PFSK-1 (cell line): ENCODE results near the gene GEMIN7.

Experiments
- FOXP2 ChIP-seq: optimal IDR thresholded peaks from 2 replicates; pipeline ENCODE3; 2011; ENCODE audit warnings: borderline replicate concordance, control low read depth, inconsistent platforms; ENCODE audit not compliant: insufficient read depth; ENCODE audit errors: extremely low read length, extremely low read depth
- POLR2AphosphoS5 ChIP-seq: IDR thresholded peaks from 2 replicates; pipeline ENCODE4 v1.6.1; 2012; ENCODE audit warnings: low read depth, mild to moderate bottlenecking, control low read depth, low read length, moderate library complexity
- SIN3A ChIP-seq: IDR thresholded peaks from 2 replicates; pipeline ENCODE4 v1.6.1; 2012; ENCODE audit warnings: mild to moderate bottlenecking, low read length, moderate library complexity, borderline replicate concordance; ENCODE audit not compliant: insufficient read depth
- TAF1 ChIP-seq: IDR thresholded peaks from 2 replicates; pipeline ENCODE4 v1.6.1; 2012; ENCODE audit warnings: low read length, control low read depth, borderline replicate concordance; ENCODE audit not compliant: insufficient read depth
- TF ChIP-seq, protein P1 (sequence below), 2 experiments: IDR thresholded peaks; 2 replicates each; pipeline versions ENCODE4 v1.6.1 to v1.8.0; 2011 to 2012; ENCODE audit warnings: low read depth in 2 of 2, low read length in 2 of 2, control low read depth in 1 of 2, inconsistent platforms in 1 of 2, mild to moderate bottlenecking in 1 of 2, moderate library complexity in 1 of 2; ENCODE audit not compliant: insufficient read depth in 1 of 2

GEMIN7 gene

DNA sequence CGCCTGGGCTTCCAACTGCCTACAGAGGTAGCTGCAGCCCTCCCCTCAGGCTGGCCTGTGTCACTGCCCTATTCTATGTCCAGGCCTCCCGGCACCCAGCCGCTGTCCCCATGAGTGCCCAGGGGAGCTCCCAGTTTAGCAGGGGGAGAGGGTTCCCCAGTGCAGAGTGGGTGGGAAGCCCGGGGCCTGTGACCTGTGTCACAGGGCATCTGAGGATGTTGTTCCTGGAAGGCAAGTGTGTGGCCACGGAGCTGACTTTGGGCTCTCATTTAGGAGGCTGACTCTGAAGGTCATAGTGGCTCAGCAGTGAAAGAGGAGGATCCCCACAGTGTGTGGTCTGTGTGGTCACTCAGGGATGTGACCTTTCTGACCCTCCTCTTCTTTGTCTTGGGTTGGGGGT, 39.0 kb downstream of the GEMIN7 start:
- TF ChIP-seq, protein P1, sequence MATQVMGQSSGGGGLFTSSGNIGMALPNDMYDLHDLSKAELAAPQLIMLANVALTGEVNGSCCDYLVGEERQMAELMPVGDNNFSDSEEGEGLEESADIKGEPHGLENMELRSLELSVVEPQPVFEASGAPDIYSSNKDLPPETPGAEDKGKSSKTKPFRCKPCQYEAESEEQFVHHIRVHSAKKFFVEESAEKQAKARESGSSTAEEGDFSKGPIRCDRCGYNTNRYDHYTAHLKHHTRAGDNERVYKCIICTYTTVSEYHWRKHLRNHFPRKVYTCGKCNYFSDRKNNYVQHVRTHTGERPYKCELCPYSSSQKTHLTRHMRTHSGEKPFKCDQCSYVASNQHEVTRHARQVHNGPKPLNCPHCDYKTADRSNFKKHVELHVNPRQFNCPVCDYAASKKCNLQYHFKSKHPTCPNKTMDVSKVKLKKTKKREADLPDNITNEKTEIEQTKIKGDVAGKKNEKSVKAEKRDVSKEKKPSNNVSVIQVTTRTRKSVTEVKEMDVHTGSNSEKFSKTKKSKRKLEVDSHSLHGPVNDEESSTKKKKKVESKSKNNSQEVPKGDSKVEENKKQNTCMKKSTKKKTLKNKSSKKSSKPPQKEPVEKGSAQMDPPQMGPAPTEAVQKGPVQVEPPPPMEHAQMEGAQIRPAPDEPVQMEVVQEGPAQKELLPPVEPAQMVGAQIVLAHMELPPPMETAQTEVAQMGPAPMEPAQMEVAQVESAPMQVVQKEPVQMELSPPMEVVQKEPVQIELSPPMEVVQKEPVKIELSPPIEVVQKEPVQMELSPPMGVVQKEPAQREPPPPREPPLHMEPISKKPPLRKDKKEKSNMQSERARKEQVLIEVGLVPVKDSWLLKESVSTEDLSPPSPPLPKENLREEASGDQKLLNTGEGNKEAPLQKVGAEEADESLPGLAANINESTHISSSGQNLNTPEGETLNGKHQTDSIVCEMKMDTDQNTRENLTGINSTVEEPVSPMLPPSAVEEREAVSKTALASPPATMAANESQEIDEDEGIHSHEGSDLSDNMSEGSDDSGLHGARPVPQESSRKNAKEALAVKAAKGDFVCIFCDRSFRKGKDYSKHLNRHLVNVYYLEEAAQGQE (IDR thresholded peaks at IDR 0.05; ENCODE audit: insufficient read depth in 1 of 2, low read depth in 2 of 2, low read length in 2 of 2) = no peak
- TF ChIP-seq FOXP2 = no peak
- TF ChIP-seq TAF1 = no peak

DNA sequence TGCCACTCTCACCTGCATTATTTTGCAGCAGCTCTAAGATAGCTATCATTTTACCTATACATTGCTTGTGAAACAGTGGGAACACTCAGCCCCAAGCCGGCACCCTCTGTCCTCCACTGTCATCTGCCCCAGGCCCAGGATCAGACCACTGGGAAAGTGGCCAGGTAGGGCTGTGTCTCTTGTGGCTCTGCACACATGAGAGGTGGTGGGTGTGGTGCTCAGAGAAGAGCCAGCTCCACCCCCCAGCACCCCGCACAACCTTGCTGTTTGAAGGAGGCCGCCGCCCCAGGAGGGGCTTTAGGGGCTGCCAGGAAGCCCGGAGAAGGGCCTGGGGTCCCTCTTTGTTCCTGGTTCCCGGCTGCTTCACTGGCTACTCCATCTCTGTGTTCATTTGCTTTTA, 40.5 kb downstream of the GEMIN7 start:
- TF ChIP-seq TAF1 (no peak), FOXP2 (no peak), SIN3A (no peak), POLR2AphosphoS5 (no peak)
- TF ChIP-seq, protein P1 (IDR thresholded peaks at IDR 0.05; ENCODE audit: insufficient read depth in 1 of 2, low read depth in 2 of 2, low read length in 2 of 2) = no peak

DNA sequence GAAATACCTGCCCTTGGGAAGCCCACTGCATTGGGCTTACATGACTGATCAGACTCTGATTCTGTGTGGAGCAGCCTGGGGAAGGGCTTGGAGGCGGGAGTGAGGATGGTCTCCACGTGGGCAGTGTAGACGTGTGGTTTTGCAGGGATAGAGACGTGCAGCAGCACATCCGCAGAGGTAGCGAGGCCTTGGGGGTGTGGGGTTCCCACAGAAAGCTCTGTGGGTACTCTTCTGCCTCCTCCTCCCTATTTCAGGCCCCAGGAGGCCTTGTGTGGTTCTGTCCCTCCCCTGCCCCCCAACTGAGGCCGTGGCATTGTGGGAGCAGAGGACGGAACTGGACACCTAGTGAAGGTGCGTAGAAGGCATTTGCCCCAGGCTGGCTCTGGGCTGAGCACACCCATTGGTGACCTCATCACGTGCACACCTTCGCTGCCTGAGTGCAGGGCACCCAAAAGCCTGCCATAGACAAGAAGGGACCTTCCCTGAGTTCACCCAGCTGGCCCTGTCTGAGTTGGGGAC, 42.8 kb downstream of the GEMIN7 start:
- TF ChIP-seq POLR2AphosphoS5 = no peak
- TF ChIP-seq, protein P1 (IDR thresholded peaks at IDR 0.05; ENCODE audit: insufficient read depth in 1 of 2, low read depth in 2 of 2, low read length in 2 of 2) = no peak
- no peak for TF ChIP-seq TAF1
- no peak for TF ChIP-seq SIN3A
- no peak for TF ChIP-seq FOXP2

DNA sequence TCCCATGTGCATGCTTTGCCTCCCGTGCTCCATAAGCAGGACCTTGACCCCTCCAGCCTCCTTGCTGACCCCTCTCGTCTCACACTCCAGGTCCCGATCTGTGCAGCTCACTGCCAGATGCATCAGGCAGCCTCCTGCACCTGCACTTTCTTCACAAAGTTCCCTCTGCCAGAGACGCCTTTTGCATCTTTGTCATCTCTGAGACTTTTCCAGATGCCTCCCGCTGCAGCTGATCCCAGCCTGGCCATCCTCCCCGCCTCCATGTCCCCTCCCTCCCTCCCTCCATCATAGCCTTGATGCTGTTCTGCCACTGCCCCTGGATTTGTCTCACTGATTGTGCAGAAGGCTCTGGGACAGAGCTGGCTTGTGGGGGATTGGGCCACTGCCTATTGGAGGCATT, 43.8 kb downstream of the GEMIN7 start:
- TF ChIP-seq POLR2AphosphoS5 (no peak), FOXP2 (no peak), SIN3A (no peak), TAF1 (no peak)
- TF ChIP-seq, protein P1 (IDR thresholded peaks at IDR 0.05; ENCODE audit: insufficient read depth in 1 of 2, low read depth in 2 of 2, low read length in 2 of 2) = no peak

DNA sequence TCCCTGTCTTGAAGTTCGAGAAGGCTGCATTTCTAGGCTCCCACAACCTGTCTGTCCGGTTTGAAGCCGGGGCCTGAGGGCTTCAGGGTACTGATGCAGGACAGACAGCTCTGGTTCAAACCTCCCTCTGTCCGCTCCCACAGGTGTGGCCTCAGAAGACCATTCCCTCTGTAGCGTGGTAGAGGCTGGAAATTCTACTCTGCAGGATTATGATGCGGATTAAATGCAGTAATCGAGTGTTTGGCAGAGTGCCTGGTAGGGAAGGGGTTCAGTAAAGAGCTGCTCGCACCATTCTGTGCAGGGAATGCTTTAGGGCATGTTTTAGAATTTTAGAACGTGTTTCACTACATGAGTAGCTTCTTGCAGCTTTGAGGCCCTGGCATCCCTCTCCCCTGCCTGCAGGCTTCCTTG, 44.4 kb downstream of the GEMIN7 start:
- TF ChIP-seq TAF1 = no peak
- no peak for TF ChIP-seq POLR2AphosphoS5
- TF ChIP-seq FOXP2 = no peak
- no peak for TF ChIP-seq SIN3A
- TF ChIP-seq, protein P1 (IDR thresholded peaks at IDR 0.05; ENCODE audit: insufficient read depth in 1 of 2, low read depth in 2 of 2, low read length in 2 of 2) = no peak
